ENCODE results near the gene NRG4. TPM values are rescaled to one million over a fixed set of nuclear protein-coding genes. Genes with fewer than 3 reads are reported as not detected.

The NRG4 gene
- total and polyA plus RNA-seq, 2 donors (not counting 3 experiments of a cell fraction or from before 2014, with no cell fraction given) = not detected

DNA sequence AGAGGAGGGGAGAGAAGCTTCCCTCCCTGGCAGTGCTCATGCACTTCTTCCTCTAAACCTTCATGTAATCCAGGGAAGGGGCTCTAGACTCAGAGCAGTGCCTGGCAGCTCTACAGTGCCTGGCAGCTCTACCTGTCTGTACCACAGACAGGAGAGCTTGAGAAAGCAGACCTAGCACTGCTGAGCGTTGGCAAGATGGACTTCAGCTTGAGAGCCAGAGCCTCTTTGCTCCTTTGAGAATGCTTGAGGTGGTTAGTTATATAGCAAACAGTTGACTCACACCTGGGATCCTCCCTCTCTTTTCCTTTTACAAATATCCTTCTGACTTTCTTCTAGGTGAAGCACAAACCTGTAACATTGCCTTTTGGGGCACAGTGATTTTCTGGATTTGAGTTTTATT lies 87.6 kb downstream of the NRG4 start:
- BruUV-seq (replicated peaks) = no TSS peak
- no peak overlapping the region for H3K9ac ChIP-seq (replicated peaks; ENCODE audit: extremely low read depth, insufficient read depth, low read length)
- H3K9me3 ChIP-seq (replicated peaks; ENCODE audit: control insufficient read depth, insufficient read depth, low read length) = no peaks in the 10 kb centered on the region
- H3K4me1 ChIP-seq (ENCODE audit: control insufficient read depth, extremely low read depth, insufficient read depth, low read length) = peaks cover 16% of the 10 kb centered on the region
- H3K36me3 ChIP-seq (ENCODE audit: control insufficient read depth in 2 of 2, extremely low read depth in 1 of 2, insufficient read depth in 2 of 2, low read length in 2 of 2) = peaks cover 0 to 7% of the 10 kb centered on the region in 2 experiments
- TF ChIP-seq EZH2 (IDR thresholded peaks at IDR 0.05; ENCODE audit: borderline replicate concordance, low read depth, low read length, severe bottlenecking) (no peak), GATA2 (IDR thresholded peaks at IDR 0.05; ENCODE audit: insufficient read depth, insufficient read length, low read depth, low read length) (no peak), FOS (IDR thresholded peaks at IDR 0.05; ENCODE audit: borderline replicate concordance, insufficient read depth, low read length) (no peak), MYC (IDR thresholded peaks at IDR 0.05; ENCODE audit: low read depth, low read length) (no peak), JUN (IDR thresholded peaks at IDR 0.05; ENCODE audit: borderline replicate concordance, insufficient read depth, insufficient read length, low read depth) (no peak), POLR2A (IDR thresholded peaks at IDR 0.05; ENCODE audit: low read depth, low read length) (no peak), POLR2AphosphoS5 (IDR thresholded peaks at IDR 0.05; ENCODE audit: insufficient read depth, low read depth, low read length) (no peak)
- TF ChIP-seq, protein P1, sequence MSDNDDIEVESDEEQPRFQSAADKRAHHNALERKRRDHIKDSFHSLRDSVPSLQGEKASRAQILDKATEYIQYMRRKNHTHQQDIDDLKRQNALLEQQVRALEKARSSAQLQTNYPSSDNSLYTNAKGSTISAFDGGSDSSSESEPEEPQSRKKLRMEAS (IDR thresholded peaks at IDR 0.05; ENCODE audit: insufficient read depth, insufficient read length) = no peak
- TF ChIP-seq, protein P2, sequence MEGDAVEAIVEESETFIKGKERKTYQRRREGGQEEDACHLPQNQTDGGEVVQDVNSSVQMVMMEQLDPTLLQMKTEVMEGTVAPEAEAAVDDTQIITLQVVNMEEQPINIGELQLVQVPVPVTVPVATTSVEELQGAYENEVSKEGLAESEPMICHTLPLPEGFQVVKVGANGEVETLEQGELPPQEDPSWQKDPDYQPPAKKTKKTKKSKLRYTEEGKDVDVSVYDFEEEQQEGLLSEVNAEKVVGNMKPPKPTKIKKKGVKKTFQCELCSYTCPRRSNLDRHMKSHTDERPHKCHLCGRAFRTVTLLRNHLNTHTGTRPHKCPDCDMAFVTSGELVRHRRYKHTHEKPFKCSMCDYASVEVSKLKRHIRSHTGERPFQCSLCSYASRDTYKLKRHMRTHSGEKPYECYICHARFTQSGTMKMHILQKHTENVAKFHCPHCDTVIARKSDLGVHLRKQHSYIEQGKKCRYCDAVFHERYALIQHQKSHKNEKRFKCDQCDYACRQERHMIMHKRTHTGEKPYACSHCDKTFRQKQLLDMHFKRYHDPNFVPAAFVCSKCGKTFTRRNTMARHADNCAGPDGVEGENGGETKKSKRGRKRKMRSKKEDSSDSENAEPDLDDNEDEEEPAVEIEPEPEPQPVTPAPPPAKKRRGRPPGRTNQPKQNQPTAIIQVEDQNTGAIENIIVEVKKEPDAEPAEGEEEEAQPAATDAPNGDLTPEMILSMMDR (IDR thresholded peaks at IDR 0.05; ENCODE audit: extremely low read depth in 1 of 2, insufficient read depth in 1 of 2, low read depth in 1 of 2, low read length in 2 of 2) = no peak
- no peaks in the 10 kb centered on the region for H3K9me1 ChIP-seq (replicated peaks; ENCODE audit: control insufficient read depth, extremely low read depth, insufficient read depth, low read length)
- H3K4me3 ChIP-seq (replicated peaks in 1 of 3; ENCODE audit: insufficient read depth in 1 of 3, low read depth in 1 of 3, low read length in 3 of 3) = no peak overlapping the region
- dilution Hi-C loops (cut with MboI; ENCODE audit: extremely low pct_ligation_motif_present, low sequenced_read_pairs) (no loop called here), intact Hi-C loops (cut with micrococcal nuclease) (loop anchor here (5.0 to 10.0 kb wide), 2 partner anchors 220 to 232 kb away; no protein-coding TSS in a partner anchor)
- H2AFZ ChIP-seq (ENCODE audit: low read depth, low read length) = no peak overlapping the region
- DNase-seq (ENCODE audit: low read depth, low spot score) (no peak), FAIRE-seq (no peak)
- CTCF ChIA-PET = interaction anchor here (0.8 to 6.4 kb wide), 2 partner anchors 114 to 132 kb away, joined by 3 to 80 read pairs; no protein-coding TSS in a partner anchor
- no peak overlapping the region for H3K4me2 ChIP-seq (ENCODE audit: insufficient read depth, low read length)
- H3K27me3 ChIP-seq (ENCODE audit: control insufficient read depth in 2 of 2, insufficient read depth in 2 of 2, low read length in 2 of 2) = no peaks in the 10 kb centered on the region
- H3K79me2 ChIP-seq (ENCODE audit: control insufficient read depth, insufficient read depth, low read length) = peaks cover 35% of the 10 kb centered on the region
- H4K20me1 ChIP-seq (replicated peaks; ENCODE audit: control insufficient read depth, extremely low read depth, insufficient read depth, low read length) = no peaks in the 10 kb centered on the region
- POLR2A ChIA-PET = no interaction called here
- no peak overlapping the region for H3K27ac ChIP-seq (ENCODE audit: insufficient read depth, low read depth, low read length)
